Stimulated activated CD4-positive, alpha-beta T cell treated with anti-CD3 and anti-CD28 coated beads, Interleukin-4, amount 100 ng/mL, for 24 hours (primary cell): Measurements from ENCODE around the gene CDH12.

ENCODE experiments used
- DNase-seq: peaks from one replicate; pipeline ENCODE4 v3.0.0-alpha.2; 2020

Gene CDH12

GRCh38 chr5:21919414-21920022 lies 933.6 kb downstream of the CDH12 start:
- DNase-seq: no peak

- no peak for DNase-seq
Measured at GRCh38 chr5:21918451-21918850, 934.7 kb downstream of the CDH12 start.

- DNase-seq: no peak
Measured at GRCh38 chr5:21910731-21911130, 942.4 kb downstream of the CDH12 start.

DNA sequence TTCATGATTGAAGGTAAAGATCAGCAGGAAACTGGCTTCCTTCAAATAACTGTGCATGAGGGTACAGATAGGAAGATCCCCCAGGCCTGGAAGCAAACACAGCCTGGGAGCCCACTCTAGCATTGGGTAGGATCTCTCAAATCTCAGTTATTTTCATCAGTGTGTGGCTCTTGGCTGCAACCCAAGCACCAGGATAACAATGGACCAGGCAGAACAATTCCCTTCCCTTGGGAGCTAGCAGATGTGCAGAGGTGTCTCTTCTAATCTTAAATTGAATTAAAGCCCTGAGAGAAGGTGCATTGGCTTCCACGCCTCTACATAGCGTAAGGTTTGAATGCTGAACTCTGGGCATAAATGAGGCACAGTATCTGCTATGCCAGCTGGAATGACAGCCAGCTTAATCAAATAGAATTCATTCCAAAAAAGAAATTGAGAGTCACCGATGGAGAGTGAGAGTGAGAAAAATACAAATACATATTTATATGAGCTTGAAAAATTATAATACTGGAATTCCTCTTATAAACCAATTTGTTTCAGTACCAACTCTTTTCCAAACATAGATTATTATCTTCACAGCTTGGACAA lies 957.3 kb downstream of the CDH12 start:
- no peak for DNase-seq

DNA sequence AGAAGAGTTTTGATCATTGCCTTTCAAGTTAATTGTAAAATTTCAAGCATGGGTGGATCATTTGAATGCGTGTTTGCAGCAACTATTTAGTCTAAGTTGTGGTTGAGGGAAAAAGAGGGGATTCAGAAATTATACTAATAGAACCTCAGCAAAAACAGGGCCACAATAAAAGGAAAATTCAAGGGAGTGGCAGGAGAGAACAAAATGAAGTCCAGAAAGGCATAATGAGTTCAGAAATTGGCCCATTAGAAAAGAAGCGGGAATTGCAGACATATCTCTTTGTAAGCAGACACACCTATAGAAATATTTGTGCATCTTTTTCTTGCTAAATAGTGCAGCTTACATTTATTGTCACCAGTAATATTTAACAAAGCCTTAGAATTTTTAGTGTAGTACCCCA lies 960.0 kb downstream of the CDH12 start:
- no peak for DNase-seq

DNA sequence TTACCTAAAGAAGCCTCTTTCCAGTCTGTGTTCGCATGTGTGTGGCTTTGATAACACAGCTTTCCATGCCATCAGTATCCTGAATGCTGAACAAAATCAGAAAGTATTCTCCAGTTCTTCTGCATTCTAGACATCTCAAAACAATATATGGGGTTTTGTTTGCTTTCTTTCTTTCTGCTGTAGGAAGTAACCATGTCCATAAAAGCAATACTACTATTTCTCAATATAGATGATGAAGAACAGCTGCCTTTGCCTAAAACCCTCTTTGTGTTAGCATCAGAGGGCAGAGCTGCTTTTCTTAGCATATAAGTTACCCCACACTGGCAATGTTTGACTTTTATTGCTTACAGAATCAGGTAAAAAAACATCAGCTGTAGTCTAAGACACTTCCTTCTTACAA lies 963.6 kb downstream of the CDH12 start:
- DNase-seq: no peak

DNA sequence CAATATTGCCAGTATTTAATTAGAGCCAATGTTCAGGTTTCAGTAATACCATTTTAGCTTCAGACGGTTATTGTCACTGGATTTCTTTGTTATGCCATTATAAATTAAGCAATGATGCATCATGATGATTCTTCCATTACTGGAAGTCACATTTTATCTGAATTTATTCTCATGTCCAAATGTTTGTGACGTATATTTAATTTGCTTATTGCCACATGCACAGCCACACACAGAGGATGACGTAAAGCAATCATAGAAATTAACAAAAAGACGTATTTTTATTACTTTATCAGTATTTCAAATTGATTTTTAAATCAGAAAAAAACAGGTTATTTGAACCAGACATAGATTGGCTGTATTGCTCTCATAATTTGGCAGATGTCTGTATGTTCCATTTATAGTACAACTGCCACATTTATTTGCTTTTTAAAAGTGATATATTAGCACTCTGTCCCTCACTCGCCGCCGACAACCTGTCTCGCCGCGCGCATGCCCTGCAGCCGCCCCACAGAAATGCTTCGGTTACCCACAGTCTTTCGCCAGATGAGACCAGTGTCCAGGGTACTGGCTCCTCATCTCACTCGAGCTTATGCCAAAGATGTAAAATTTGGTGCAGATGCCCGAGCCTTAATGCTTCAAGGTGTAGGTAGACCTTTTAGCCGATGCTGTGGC lies 970.9 kb downstream of the CDH12 start:
- DNase-seq: no peak

- no peak for DNase-seq
Measured at GRCh38 chr5:21880164-21880563, 973.0 kb downstream of the CDH12 start.

DNA sequence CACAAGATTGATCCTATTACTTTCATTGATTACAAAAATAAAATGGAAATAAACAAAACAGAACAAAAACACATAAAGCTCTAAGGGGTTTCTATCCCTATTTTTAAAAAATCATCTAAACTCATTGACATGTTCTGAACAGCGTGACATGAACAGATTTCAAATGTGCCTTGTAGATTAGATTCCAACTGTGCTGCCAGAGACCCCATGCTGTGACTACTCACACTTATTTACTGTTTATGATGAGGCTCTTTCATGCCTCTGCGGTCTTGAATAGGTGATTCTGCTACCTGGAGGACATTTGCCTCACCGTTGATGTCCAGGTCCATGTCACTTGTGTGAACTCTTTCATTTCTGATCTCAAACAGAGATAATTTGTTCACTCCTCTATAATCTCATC lies 990.2 kb downstream of the CDH12 start:
- no peak for DNase-seq

GRCh38 chr5:21858441-21858840 lies 994.7 kb downstream of the CDH12 start:
- DNase-seq: no peak

DNA sequence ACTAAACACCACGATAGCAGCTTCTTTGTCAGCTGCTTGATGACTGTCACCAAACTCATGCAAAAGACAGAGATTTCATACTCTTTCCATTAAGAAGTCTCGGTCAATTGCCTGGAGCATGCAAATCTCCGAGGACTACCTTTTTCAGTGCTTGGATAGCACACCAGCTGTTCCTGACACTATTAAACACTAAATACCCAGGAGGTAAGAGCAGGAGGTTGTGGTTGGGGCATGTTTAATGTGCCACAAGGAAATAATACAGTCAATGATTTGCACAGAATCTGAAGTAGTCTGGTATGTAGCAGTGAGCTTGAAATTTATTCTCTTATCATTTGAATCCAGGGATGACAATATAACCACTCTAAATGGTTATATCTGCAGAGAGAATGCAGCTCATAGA lies 996.2 kb downstream of the CDH12 start:
- no peak for DNase-seq

GRCh38 chr5:21847300-21847699 lies 1005.8 kb downstream of the CDH12 start:
- no peak for DNase-seq

GRCh38 chr5:21844960-21845359 lies 1008.2 kb downstream of the CDH12 start:
- DNase-seq: no peak

DNA sequence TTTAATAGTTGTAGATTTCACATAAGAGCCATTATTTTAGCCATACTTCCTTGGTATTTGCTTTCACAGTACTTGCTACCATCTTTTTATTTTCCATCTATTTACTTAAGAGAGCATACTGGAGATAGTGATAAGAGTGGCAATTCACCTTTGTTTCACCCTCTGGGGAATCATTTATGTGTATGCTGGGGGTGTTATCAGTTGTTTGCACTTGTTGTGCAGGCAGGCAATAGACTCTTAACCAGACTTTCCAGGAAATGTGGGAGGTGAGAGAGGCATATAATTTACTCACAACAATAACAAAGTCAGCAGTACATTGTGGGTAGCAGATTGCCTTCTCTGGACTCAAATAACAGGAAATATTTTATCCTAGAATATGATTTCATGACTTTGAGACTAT lies 1018.3 kb downstream of the CDH12 start:
- no peak for DNase-seq

DNA sequence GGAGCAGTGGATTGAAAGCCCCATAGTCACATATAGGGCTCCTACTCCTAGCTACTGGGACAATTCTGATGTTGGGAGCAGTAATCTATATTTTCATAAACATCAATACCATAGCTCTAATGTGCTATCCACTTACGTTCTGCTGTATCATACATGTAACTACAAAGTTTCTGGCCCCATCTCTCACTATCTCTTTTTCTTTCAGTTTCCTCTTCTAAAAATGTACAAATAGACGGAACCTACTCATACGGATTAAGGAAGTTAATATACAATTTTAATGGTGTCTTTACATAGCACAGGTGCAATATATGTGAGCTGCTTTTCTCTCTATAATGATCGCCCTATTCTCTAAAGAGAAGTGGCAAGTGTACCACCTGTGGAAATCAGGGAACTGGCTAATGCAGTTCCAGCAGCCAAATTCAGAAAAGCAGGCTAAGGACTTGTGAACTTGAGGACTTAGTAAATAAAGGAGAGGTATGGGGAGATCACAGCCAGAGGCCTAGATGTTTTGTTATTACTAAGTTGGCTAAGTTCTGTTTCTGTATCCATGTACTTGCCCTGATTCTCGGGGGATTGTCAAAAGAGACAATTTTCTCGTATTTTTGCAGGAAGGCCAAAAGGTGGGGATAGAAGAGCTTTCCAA lies 1021.9 kb downstream of the CDH12 start:
- DNase-seq: no peak

DNA sequence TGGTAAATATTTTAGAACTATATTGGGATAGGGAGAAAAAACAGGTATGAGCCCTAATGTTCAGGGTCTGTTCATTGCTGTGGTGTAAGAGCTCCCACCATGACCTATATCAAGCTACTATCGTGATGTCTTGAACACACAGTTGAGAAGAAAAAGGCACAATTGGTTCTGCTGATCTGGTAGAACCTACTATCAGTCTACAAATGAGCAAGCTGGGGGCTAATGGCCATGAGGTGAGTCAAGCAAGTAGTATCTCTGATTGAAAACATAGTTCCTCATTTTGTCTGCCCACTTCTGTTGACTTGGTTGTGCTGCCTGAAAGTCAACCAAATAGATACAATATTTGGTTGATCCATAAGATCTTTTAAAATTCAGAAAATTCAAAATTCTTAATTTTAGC lies 1026.3 kb downstream of the CDH12 start:
- DNase-seq: no peak

DNA sequence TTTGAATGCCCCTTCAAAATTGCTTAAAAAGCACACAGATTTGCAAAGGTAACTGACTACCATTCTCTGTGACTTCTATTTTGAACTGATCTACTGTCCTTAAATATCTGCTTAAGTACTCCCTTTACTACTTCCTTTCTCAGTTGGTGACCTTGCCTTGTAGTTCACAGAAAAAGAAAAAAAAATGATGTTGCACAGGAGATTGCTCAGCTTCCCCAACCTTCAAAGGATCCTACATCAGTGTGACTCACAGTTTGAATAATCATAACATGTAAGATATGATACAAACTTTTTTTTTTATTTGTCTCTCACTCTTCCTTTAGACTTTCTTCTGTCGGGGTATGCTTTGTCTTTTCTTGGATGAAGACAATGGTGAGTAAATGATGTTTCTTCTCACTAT lies 1029.6 kb downstream of the CDH12 start:
- no peak for DNase-seq

DNA sequence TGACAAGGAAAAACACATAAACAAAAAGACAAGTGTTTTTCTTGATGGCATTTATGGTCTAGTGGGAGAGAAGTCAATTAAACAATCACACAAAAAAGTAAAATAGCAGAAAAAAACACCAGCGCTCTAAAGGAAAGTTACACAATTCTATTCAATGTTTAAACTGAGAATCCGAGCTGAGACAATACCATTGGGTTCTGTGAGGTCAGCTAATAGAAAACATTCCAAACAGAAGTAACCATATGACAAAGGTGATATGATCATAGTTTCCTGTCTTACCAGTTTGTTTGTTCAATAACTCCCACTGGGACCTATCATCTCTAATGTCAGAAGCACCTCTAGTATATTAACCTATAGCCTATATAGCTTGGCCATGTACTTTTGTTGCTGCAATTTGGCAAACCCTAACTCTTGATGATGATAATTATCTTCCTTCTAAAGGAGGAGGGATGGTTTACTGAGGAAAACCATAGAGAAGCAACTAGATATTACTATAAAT lies 1030.0 kb downstream of the CDH12 start:
- DNase-seq: no peak

GRCh38 chr5:21820527-21820926 lies 1032.6 kb downstream of the CDH12 start:
- no peak for DNase-seq

DNA sequence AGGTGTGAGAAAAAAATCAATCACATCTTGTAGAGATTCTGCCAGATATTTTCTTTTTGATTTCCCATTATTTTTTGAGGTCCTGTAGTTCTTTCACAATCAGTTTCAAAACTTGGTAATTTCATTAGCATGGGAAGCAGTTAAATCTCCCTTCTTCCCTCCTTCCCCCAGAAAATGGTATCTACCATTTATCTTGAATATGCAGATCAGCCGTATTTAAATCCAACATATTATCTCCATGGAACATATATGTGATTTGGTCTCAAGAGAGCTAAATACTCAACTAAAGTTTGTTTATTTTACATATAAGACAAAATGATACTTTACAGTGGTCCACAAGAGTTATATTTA lies 1034.8 kb downstream of the CDH12 start:
- no peak for DNase-seq

- DNase-seq: no peak
Measured at GRCh38 chr5:21817668-21818369, 1035.3 kb downstream of the CDH12 start.

DNA sequence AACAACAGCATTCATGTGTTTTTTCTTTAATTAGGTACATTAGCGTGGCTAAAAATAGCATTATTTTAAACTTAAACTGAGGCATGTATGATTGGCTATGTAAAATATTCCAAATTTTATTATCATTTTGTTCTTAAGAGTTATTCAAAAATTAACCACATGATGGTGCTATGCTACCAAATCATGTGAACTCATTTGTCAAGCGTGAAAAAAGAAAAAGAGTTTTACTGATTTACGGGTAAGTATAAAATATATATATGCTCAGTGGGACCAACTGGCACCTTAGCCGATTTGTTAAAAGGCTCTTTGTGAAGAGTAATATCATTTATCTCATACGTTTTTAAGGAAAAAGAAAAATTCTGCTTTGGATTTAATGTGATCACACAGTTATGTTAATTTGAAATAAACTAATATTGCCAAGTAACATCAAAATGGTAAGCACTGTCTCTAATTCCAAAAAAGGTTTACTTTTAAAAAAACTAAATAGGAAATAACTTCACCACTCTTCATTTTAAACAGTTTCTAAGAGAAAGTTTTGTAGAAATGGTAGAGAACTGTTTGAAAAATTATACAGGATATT lies 1042.3 kb downstream of the CDH12 start:
- DNase-seq: no peak

DNA sequence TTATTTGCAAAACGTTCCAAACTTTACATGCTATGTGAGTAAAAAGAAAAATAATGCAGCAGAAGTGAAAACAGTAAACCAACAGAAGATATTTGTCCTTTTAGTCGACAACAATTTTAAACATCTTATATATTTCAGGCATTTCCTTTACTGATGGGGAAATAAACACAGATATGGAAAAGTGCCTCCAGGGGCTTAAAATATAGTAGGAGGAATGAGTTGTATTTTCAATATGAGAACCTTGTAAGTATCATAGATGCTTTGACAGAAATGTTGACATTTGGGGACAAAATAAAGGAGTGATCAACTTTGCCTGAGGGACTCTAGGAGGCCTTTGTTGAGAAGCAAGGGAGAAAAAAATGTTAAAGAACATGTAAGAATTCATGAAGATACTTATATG lies 1043.5 kb downstream of the CDH12 start:
- DNase-seq: no peak
